GM11168 (cell line): ENCODE results near the gene HS6ST2.

Source experiments
- in situ Hi-C: fragments of 300-500 bp; cut with MboI; formaldehyde crosslinking; loops from one replicate; pipeline ENCODE4 v1.12.0; 2022; ENCODE audit warnings: low sequenced_read_pairs; ENCODE audit not compliant: unreplicated experiment

Gene HS6ST2

GRCh38 chrX:132590350-132591026, 367.9 kb downstream of the HS6ST2 start:
- in situ Hi-C loops: loop anchor here (10.0 kb wide), 1 partner anchor 296 kb away; no protein-coding TSS in a partner anchor

GRCh38 chrX:132584936-132585335, 373.5 kb downstream of the HS6ST2 start:
- in situ Hi-C loops: no loop called here

- in situ Hi-C loops: no loop called here
Observed at GRCh38 chrX:132576939-132577338, 381.5 kb downstream of the HS6ST2 start.
